Measurements from ENCODE around the gene UPF2. TPM values are rescaled to one million over a fixed set of nuclear protein-coding genes. Genes with fewer than 3 reads are reported as not detected.
"Not testable (repeated sequence)": the region's sequence is repeated elsewhere in the genome, so short reads cannot be mapped to it uniquely, and the experiment has no call there.

UPF2 gene
- total RNA-seq, 1 donor from 2014 or later: 17.3 TPM

GRCh38 chr10:11975795-11976194, 66.8 kb downstream of the UPF2 start:
- Histone ChIP-seq H3K36me3 (peaks cover 43% of the 10 kb centered on the region), H3K9me3 (replicated peaks) (no peaks in the 10 kb centered on the region), H3K27me3 (ENCODE audit: low read depth) (no peaks in the 10 kb centered on the region), H3K4me3 (no peak overlapping the region), H3K27ac (replicated peaks) (no peak overlapping the region), H3K4me1 (no peaks in the 10 kb centered on the region)
- no peak for DNase-seq
- intact Hi-C loops (cut with micrococcal nuclease): no loop called here
- no peak for TF ChIP-seq CTCF (IDR thresholded peaks at IDR 0.05; ENCODE audit: borderline replicate concordance)

- H3K27me3 ChIP-seq (ENCODE audit: low read depth); intact Hi-C loops (cut with micrococcal nuclease); DNase-seq; H3K4me1 ChIP-seq; H3K4me3 ChIP-seq; H3K9me3 ChIP-seq (replicated peaks); H3K27ac ChIP-seq (replicated peaks): not testable (repeated sequence)
- H3K36me3 ChIP-seq: peaks cover 27% of the 10 kb centered on the region
Observed at GRCh38 chr10:11972523-11972922, 70.1 kb downstream of the UPF2 start.

GRCh38 chr10:11962176-11962575, 80.4 kb downstream of the UPF2 start:
- no peak for DNase-seq
- Histone ChIP-seq H3K36me3 (peaks cover 94% of the 10 kb centered on the region), H3K4me3 (no peak overlapping the region), H3K4me1 (no peaks in the 10 kb centered on the region), H3K9me3 (replicated peaks) (no peaks in the 10 kb centered on the region), H3K27ac (replicated peaks) (no peak overlapping the region), H3K27me3 (ENCODE audit: low read depth) (no peaks in the 10 kb centered on the region)
- no peak for TF ChIP-seq CTCF (IDR thresholded peaks at IDR 0.05; ENCODE audit: borderline replicate concordance)
- intact Hi-C loops (cut with micrococcal nuclease): no loop called here

- intact Hi-C loops (cut with micrococcal nuclease): no loop called here
- DNase-seq: no peak
- no peak for TF ChIP-seq CTCF (IDR thresholded peaks at IDR 0.05; ENCODE audit: borderline replicate concordance)
- Histone ChIP-seq H3K27ac (replicated peaks) (no peak overlapping the region), H3K4me3 (no peak overlapping the region), H3K4me1 (no peaks in the 10 kb centered on the region), H3K9me3 (replicated peaks) (no peaks in the 10 kb centered on the region), H3K36me3 (peaks cover 96% of the 10 kb centered on the region), H3K27me3 (ENCODE audit: low read depth) (no peaks in the 10 kb centered on the region)
Observed at GRCh38 chr10:11961771-11962170, 80.8 kb downstream of the UPF2 start.

- no peaks in the 10 kb centered on the region for H3K27me3 ChIP-seq (ENCODE audit: low read depth)
- no peaks in the 10 kb centered on the region for H3K4me1 ChIP-seq
- no peak for DNase-seq
- H3K36me3 ChIP-seq: peaks cover 96% of the 10 kb centered on the region
- no peaks in the 10 kb centered on the region for H3K9me3 ChIP-seq (replicated peaks)
- intact Hi-C loops (cut with micrococcal nuclease): no loop called here
- TF ChIP-seq CTCF (IDR thresholded peaks at IDR 0.05; ENCODE audit: borderline replicate concordance): no peak
- H3K27ac ChIP-seq (replicated peaks): no peak overlapping the region
- no peak overlapping the region for H3K4me3 ChIP-seq
Observed at GRCh38 chr10:11959966-11960365, 82.6 kb downstream of the UPF2 start.

GRCh38 chr10:11958956-11959355, 83.7 kb downstream of the UPF2 start:
- Histone ChIP-seq H3K27ac (replicated peaks) (no peak overlapping the region), H3K4me1 (no peaks in the 10 kb centered on the region), H3K9me3 (replicated peaks) (no peaks in the 10 kb centered on the region), H3K36me3 (peaks cover 96% of the 10 kb centered on the region), H3K27me3 (ENCODE audit: low read depth) (no peaks in the 10 kb centered on the region), H3K4me3 (no peak overlapping the region)
- DNase-seq: no peak
- no peak for TF ChIP-seq CTCF (IDR thresholded peaks at IDR 0.05; ENCODE audit: borderline replicate concordance)
- intact Hi-C loops (cut with micrococcal nuclease): no loop called here

Measured in left ventricle myocardium inferior (tissue), 1 donor.